HG02885 (cell line): ENCODE results near the gene OR4K5.
"Not testable (repeated sequence)": the region's sequence is repeated elsewhere in the genome, so short reads cannot be mapped to it uniquely, and the experiment has no call there.

Source experiments
- ATAC-seq: cut with Tn5 transposase; IDR thresholded peaks from one replicate; pipeline ENCODE4 v1.9.1; 2021; ENCODE audit warnings: mild to moderate bottlenecking; ENCODE audit not compliant: unreplicated experiment, poor library complexity

Gene OR4K5, protein sequence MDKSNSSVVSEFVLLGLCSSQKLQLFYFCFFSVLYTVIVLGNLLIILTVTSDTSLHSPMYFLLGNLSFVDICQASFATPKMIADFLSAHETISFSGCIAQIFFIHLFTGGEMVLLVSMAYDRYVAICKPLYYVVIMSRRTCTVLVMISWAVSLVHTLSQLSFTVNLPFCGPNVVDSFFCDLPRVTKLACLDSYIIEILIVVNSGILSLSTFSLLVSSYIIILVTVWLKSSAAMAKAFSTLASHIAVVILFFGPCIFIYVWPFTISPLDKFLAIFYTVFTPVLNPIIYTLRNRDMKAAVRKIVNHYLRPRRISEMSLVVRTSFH

DNA sequence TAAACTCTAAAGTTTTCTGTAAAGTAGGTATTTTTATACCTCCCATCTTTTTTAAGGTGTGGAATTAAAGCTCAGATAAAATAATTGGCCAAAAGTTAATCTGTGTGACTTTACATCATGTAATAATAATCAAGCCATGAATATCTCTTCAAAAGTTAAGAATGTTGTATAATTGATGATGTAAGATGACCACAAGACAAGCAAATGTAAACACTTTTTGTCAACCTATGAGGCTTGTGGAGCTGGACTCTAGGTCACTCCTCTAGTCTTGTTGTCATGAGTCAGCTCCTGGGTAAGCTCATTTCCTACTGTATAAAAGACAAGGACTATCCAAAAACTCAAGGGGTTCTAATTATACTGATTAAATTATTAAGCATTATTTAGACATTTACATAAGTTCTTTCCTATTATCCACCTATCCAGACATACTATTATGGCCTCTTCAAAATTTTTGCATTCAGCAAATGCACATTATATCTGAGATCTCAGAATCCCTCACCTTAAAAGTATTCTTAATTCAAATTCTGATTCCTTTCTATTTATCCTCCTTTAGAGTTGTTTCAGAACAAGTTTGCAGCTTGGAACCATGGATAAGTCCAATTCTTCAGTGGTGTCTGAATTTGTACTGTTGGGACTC, at the start of gene OR4K5:
OR4K5 (plus strand) TSS at position 587 of the 637 bp plus-strand sequence; CDS start at position 587, 0 bp downstream.
- ATAC-seq, result no peak

DNA sequence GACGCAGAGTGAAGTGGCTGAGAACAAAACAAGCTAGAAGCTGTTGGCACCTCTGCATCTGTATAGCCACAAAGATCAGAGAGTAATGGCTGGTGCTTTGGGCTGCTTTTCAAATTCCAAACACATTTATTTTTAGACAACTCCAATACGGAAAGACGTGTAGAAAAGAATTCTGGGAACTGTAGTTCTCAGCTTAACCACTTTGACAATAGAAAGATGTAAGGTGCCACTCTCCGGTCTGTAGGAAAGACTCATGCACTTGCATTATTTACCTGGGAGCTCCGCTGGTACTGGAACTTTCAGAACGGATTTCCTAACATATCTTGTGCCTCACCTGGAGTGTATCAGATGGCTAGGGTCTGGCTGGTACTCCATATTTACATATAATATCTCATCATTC, 47.2 kb upstream of the OR4K5 start:
- no peak for ATAC-seq

DNA sequence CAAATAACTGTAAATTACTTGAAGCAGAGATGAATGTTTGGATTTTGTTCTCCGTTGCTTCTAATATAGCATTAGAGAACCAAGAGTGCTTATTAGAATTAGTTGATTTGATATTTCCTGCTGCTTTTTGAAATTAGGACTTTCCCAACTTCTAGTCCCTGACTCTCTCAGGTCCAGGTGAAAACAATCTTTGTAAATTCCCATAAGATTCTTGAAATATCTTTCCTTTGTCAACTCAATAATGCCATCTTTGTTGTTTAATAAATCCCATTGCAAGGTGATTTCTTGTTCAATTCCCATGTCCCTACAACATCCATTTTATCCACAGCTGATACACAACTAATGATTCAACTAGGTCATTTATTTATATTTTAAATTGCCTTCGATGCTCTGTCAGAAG, 45.6 kb upstream of the OR4K5 start, which contains the start of gene OR4K2:
OR4K2 (plus strand) TSS at position 301 of the 400 bp plus-strand sequence. CDS start 1,126 bp downstream, outside the sequence.
- ATAC-seq, result no peak

DNA sequence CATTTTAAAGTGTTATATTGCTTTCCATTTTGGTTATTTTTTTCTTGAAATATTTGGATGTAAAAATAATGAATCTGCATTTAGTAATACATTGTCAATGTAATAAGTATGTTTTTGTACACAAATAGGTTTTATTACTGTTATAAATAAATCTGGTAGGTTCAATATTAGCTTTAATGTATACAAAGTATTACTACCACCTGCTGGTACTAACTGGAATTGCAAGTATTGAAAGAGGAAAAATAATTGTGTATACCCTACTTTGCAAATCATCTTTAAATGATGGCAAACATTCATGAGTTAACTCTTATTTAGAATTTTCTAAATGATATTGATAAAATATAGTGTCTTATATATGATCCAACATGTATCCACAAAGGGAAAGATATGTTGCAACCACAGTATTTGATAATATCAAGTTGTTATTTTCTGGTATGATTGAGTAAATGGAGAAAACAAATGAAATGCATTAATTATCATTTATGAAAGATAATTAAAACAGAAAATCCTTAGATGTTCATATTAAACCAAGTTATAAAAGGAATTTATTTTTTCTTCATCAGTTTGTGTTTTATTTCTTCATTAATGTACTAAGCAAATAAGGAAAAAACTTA, 42.3 kb upstream of the OR4K5 start:
- ATAC-seq, result peak; percentile 64

DNA sequence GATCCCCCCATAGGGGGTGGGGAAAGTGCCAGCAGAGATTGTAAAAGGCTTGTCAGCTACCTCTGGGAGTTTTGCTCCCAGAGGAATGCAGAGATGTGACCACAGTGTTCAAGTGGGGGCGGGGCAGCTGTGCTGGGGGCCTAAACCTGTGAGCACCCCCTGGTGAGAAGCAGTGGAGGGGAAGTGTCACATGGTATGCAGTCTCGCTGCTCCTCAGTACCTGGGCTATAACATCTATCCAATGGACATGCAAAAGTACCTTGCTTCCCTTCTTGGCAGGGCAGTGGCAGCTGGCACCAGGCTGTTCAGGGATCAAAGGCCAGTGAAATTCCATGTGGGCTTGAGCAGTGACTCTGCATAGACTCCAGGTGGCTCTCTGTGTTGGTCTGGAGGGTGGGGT, 25.1 kb upstream of the OR4K5 start:
- no peak for ATAC-seq

DNA sequence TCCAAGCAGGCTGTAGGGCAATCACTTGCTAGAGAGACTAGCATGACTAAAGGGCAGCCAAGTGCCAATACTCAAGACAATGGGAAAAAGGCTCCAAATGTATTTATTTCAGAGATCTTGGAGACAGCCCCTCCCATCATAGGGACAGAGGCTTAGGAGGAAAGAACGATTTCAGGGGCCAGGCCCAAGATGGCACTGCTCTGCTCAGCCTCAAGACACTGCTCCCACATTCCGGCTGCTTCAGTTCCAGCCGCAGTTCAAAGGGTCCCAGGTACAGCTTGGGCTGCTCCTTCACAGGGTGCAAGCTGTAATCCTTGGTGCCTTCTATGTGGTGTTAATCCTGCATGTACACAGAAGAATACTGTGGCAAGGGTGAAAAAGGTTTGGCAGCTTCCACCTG, 19.4 kb upstream of the OR4K5 start:
- ATAC-seq, result no peak

DNA sequence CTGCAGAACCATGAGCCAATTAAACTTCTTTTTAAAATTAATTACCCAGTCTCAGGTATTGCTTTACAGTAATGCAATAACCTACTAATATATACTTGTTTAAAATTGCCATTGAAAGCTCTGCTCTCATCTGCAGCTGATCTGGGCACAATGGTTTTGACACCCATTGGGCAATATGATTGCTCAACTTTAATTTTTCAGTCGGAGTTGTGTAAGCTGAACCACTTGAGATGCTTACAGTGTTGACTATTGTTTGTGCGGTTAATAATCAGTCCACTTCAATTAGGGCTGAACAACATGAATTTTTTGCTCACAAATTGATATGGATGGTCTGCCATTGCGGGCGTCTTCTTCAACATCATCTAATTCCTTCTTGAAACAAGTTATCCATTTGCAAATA, 18.0 kb upstream of the OR4K5 start:
- ATAC-seq, result no peak

DNA sequence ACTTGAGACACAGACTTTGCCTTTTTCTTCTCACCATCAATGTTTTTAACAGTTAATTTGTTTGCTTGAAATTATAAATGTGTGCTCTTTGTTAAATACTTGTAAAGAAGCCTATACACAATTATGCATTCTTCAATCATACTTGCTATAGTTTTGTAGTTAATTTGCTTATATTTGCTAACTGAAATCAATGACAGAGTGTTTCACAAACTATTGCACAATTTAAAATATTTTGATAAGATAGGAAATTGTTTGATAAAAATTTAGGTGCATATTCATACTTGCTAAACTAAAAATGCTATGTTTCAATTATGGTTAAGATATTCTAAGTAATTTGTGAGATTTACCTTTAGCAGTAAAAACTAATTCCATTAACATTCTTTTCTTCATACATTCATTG, 13.7 kb upstream of the OR4K5 start:
- ATAC-seq, result no peak

DNA sequence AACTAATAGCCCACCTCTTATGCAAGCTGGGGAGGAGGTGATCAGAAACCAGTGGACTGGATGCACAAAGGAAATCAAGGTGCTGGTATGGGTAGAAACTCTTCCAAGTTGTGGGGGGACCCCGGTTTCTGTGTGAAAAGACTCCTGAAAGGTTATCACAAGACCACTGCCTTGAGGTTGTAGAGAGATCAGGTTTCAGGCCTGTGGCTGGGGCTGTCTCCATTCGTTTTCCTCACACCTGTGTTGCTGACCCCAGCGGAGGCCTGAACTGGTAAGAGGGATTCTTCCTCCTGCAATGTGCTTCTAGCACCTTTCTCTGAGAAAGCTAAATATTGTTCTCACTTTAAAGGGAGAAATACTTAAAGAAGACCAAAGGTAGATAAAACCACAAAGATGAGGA, 9.3 kb upstream of the OR4K5 start:
- no peak for ATAC-seq

DNA sequence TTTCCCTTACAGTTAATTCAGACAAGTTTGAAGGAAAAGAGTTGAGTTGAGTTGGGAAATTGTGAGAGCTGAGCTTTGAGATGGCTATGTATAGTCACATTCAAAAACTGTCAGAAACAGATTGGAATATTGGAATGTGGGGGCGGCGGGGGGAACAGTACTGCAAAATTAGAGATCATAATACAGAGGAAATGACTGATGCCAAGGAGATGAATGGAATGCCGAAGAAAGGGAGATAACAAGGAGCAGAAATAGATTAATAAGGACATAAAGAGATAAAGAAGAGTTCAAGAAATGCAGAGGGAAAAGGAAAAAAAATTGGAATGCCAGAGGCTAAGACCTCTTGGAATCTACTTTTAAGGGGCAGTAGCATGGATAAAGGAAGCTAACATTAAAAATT, 3.2 kb upstream of the OR4K5 start:
- ATAC-seq, result no peak

DNA sequence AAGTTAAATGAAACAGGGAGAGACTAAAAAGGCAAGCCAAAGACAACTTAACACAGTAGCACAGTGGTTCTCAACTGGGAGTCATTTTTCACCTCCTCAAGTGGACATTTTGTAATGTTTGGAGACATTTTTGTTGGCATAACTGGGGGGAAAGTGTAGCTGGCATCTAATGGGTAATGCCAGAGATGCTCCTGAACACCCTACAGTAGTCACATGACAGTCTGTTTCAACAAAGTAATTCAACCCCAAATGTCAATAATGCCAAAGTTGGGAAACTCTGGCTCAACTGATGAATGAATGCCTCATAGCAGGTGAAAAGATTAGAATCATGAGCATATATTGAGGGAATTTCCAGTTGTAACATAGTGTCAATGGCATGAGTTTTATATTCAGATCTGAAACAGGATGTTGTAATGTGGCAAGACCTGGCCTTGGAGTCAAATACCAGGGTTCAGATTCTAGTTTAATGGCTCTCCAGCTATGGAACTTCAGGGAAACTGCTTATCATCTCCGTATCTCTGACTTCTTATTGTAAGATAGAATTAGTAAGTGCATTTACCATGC, 2.4 kb upstream of the OR4K5 start:
- ATAC-seq, result no peak

DNA sequence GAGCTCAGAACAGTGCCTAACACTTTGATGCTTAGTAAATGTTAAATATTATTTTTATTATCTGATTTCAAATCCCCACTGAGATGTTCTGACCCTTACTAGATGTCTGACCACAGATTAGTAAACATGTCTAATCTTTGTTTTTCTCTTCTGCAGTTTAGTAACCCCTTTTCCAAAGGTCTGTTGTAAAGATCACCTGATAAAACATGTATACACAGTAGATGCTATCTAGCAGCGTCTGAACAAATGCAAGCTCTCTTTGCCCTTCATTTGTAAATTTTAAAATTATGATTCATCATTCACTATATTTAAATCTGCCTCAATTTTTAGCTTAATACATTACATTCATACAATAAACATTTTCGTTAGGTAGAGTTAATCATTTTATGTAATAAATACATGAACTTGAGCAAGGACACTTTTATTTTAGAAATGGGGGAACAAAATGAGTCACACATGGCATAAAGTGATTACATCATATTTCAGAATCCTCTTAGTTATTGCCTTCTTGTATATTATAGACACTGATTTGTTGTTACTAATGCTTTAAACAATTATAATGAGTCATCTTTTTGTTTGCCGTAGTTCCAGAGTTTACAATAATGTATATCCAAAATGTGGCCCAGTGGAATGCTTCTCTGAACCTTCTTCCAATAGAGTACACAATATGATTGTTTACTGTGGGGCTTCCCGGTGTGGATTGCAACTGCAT, 1.7 kb upstream of the OR4K5 start:
- no peak for ATAC-seq

DNA sequence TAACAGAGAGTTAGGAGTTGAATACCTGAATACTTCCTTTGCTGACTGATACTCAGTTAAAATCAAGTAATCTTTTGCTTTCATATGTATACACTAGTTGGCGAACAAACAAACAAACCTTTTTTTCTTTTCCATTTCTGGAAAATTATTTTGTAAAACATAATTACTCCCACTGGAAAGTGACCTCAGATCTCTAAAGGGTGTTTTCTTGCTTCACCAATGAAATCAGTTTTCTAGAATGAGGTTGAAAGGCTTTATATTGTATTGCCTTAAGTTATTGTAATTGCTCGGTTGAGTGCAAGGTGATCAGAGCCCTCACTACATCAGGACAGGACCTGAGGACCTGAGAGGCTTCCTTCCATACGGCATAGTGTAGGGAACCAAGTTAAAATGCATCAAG, 10.2 kb downstream of the OR4K5 start, which contains the start of gene OR4K1:
OR4K1 (plus strand) TSS at position 301 of the 400 bp plus-strand sequence. CDS start 4,750 bp downstream, outside the sequence.
- ATAC-seq, result no peak

DNA sequence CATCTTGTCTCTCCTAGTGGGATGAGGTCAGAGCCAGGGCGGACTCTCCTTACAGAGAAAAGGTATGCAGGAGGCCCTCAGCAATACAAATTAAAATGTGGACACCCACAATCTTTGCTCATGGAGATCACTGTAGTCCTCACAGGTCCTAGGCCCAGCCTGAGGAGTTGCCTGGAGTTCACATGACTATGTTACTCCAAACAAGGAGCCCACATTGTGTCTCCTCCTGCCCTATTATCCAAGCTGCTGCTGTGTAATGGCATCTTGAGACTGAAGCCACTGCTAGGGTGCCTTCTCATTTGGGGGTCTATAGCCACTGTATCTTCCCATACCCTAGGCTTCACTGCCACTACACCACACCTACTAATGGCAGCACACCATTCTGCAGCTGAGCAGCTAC, 21.3 kb downstream of the OR4K5 start:
- no peak for ATAC-seq

DNA sequence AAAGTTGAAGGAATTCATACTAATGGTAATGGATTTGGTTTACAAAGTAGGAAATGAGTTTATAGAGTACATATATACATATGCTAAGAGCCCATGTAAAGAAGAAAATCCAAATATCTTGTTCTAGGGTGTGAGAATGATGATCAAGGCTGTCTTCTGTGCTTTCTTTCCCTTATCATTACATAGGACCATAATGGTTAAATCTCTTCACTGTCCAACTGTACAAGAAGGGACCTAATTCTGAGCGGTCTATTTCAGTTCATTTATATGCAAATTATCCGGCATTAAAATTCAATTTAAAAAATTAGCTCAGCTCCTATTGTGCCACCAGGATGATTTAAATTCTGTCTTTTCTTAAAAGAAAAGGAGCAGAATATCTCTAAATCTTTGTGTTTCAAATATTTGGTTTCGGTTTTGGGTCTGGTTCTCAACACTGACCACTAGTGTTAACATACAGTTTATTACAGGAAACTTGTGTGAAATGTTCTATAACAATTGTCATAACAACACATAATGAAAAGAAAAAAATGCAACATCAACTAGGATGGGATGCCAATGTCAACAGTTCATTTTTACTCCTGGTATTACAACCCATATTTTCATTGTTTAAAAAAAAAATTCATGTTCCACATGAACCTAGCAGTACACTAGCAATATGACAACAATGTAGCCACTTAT, 27.1 kb downstream of the OR4K5 start:
- ATAC-seq, result no peak

DNA sequence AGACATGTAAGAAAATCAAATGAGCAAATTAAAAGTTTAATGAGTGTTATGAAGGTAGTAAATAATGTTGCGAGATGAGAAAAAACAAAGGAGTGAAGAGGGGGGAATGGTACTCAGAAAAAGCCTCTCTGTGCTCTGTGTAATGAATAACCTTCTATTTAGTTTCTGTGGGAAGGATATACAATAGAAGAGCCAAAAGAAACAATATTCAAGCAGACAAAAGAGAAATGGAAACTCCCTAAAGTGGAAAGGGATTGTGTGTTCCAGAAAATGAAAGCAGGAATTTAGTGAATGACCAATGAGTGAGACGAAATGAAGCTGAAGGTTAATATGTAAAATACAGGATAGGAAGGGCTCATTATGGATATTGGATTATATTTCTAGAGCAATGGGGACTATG, 28.8 kb downstream of the OR4K5 start:
- no peak for ATAC-seq

DNA sequence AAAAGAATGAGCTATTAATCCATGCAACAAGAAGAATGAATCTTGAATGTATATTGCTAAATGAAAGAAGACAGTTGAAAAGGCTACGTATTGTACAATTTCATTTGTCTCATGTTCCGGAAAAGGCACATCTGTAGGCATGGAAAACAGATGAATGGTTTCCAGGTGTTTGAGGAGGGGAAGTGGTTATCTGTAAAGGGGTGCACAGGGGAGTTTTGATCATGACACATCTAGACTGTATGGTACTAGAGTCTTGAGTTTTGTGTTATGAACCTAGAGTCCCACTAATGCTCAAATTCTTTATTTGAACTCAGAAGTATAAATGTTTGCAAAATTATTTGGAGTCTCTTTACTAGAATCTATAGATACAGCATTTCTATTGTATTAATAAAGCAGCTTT, 49.3 kb downstream of the OR4K5 start:
- ATAC-seq, result not testable (repeated sequence)
